Heart left ventricle (tissue), 13 donors: ENCODE results near the gene RNF213.
"Not testable (repeated sequence)": the region's sequence is repeated elsewhere in the genome, so short reads cannot be mapped to it uniquely, and the experiment has no call there.

ENCODE experiments used
- POLR2A ChIP-seq, 2 donors: fragments of 450-650 bp; IDR thresholded peaks; one replicate each; pipeline ENCODE4 v1.6.1; 2017; ENCODE audit warnings: antibody characterized with exemption in 2 of 2, mild to moderate bottlenecking in 2 of 2, moderate library complexity in 2 of 2
- TF ChIP-seq, protein P1 (sequence below), 12 donors: fragments of 200-600 bp; sonication (generic) in 4 of 12; IDR thresholded peaks; one replicate each; pipeline versions ENCODE4 v1.5.0 to v1.8.0; 2018 to 2022; ENCODE audit warnings: antibody characterized with exemption in 12 of 12, mild to moderate bottlenecking in 5 of 12
- donor health status: ischemic (EF 13 %, LVEDD 7.1; RV severe dilation, severe dysfunction).
- donor health status: DM: no; HTN: yes; CAD: no.
- donor health status: DM: no; HTN: no; CAD: no.
- donor health status: ischemic (EF 25% LVEDD 6.9; RV normal size, moderate dysfunction).
- donor health status: ischemic (EF 25% LVEDD 5.7; RV mildly dilated, moderate dysfunction).
- donor health status: ischemic (EF 35%, LVEDD 5.7; RV mildly dilated, moderate dysfunction).
- donor health status: nonischemic (EF 11% LVEDD 7.7; RV severe dilation, severe dysfunction).
- donor health status: DM: yes; HTN: yes; CAD: no.
- donor health status: PGD.
- donor health status: ischemic (EF 29% LVEDD 5.4; RV normal size, mild dysfunction).
- donor health status: nonischemic (EF 23%, LVEDD 6.1; RV moderate dilation, normal function).

GRCh38 chr17:80300756-80301155 lies 40.1 kb downstream of the RNF213 start:
- TF ChIP-seq, protein P1, sequence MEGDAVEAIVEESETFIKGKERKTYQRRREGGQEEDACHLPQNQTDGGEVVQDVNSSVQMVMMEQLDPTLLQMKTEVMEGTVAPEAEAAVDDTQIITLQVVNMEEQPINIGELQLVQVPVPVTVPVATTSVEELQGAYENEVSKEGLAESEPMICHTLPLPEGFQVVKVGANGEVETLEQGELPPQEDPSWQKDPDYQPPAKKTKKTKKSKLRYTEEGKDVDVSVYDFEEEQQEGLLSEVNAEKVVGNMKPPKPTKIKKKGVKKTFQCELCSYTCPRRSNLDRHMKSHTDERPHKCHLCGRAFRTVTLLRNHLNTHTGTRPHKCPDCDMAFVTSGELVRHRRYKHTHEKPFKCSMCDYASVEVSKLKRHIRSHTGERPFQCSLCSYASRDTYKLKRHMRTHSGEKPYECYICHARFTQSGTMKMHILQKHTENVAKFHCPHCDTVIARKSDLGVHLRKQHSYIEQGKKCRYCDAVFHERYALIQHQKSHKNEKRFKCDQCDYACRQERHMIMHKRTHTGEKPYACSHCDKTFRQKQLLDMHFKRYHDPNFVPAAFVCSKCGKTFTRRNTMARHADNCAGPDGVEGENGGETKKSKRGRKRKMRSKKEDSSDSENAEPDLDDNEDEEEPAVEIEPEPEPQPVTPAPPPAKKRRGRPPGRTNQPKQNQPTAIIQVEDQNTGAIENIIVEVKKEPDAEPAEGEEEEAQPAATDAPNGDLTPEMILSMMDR (IDR thresholded peaks at IDR 0.05), result not testable (repeated sequence)
- TF ChIP-seq POLR2A (IDR thresholded peaks at IDR 0.05), result not testable (repeated sequence)
